HL-60 (cell line): ENCODE measurements around the gene QSOX1.

ENCODE experiments used
- DNase-seq, 2 experiments: peaks; one replicate each; pipeline ENCODE4 v3.0.0-alpha.2; 2010 to 2020; ENCODE audit warnings: low read depth in 1 of 2, low spot score in 1 of 2
- H3K27ac ChIP-seq: fragments of 250-450 bp; sonication (Bioruptor Pico); replicated peaks from 2 replicates; pipeline ENCODE4 v1.5.1; 2020; ENCODE audit warnings: mild to moderate bottlenecking, moderate library complexity
- H3K27me3 ChIP-seq: fragments of 250-450 bp; sonication (Bioruptor Pico); 2 replicates; pipeline ENCODE4 v1.5.1; 2021; ENCODE audit warnings: mild to moderate bottlenecking, moderate library complexity; ENCODE audit not compliant: insufficient read depth, poor library complexity, severe bottlenecking
- H3K4me3 ChIP-seq: replicated peaks from 2 replicates; pipeline ENCODE4 v1.5.1; 2011; ENCODE audit warnings: mild to moderate bottlenecking, control low read depth, low read length; ENCODE audit not compliant: insufficient read depth
- CTCF ChIP-seq: IDR thresholded peaks from one replicate; pipeline ENCODE4 v1.5.1; 2011; ENCODE audit warnings: low read length, control low read depth, inconsistent platforms; ENCODE audit not compliant: insufficient read depth
- GABPA ChIP-seq: IDR thresholded peaks from 2 replicates; pipeline ENCODE4 v1.6.1; 2012; ENCODE audit warnings: low read depth
- POLR2AphosphoS5 ChIP-seq: IDR thresholded peaks from 2 replicates; pipeline ENCODE4 v1.6.1; 2012; ENCODE audit warnings: low read depth
- REST ChIP-seq: IDR thresholded peaks from 2 replicates; pipeline ENCODE4 v1.6.1; 2012; ENCODE audit warnings: low read depth; ENCODE audit not compliant: insufficient replicate concordance
- SPI1 ChIP-seq: IDR thresholded peaks from 2 replicates; pipeline ENCODE4 v1.6.1; 2012; ENCODE audit warnings: low read depth, mild to moderate bottlenecking, borderline replicate concordance

Gene QSOX1

GRCh38 chr1:180235077-180235501 lies 80.4 kb downstream of the QSOX1 start:
- H3K27me3 ChIP-seq = peaks cover 74% of the 10 kb centered on the region
- H3K27ac ChIP-seq = no peak overlapping the region
- no peak for DNase-seq
- H3K4me3 ChIP-seq = no peak overlapping the region
- TF ChIP-seq GABPA = no peak
- no peak for TF ChIP-seq POLR2AphosphoS5
- no peak for TF ChIP-seq REST
- no peak for TF ChIP-seq SPI1
- no peak for TF ChIP-seq CTCF

- no peak overlapping the region for H3K4me3 ChIP-seq
- DNase-seq = no peak
Measured at GRCh38 chr1:180235502-180236239, 81.0 kb downstream of the QSOX1 start.

More at GRCh38 chr1:180235502-180236239, 81.0 kb downstream of the QSOX1 start:
- TF ChIP-seq CTCF = no peak
- no peak for TF ChIP-seq REST
- TF ChIP-seq GABPA = no peak
- TF ChIP-seq POLR2AphosphoS5 = no peak
- no peak for TF ChIP-seq SPI1
- H3K27ac ChIP-seq = no peak overlapping the region
- peaks cover 76% of the 10 kb centered on the region for H3K27me3 ChIP-seq
